CD4-positive, alpha-beta T cell (primary cell): ENCODE data around the gene MAPK8IP2. TPM values are rescaled to one million over a fixed set of nuclear protein-coding genes. Genes with fewer than 3 reads are reported as not detected.
A peak's percentile ranks its signal among the peaks of the same experiment; 100 is the strongest.

Experiments
- ATAC-seq: fragments of 200-7000 bp; cut with Tn5 transposase; one replicate; pipeline ENCODE4 v1.10.0; 2022; ENCODE audit warnings: mild to moderate bottlenecking; ENCODE audit not compliant: poor library complexity
- CTCF ChIA-PET: fragments of 350-600 bp; sonication (Branson Sonifier 250); formaldehyde crosslinking; loops from one replicate; lab custom pipeline; 2021; ENCODE audit warnings: antibody characterized with exemption, inconsistent platforms; lab: Charles Lee
- POLR2A ChIA-PET: fragments of 350-600 bp; sonication (Branson Sonifier 250); formaldehyde crosslinking; loops from one replicate; lab custom pipeline; 2021; ENCODE audit warnings: antibody characterized with exemption, inconsistent platforms; lab: Charles Lee
- DNase-seq, 14 experiments: peaks; one replicate each; pipeline ENCODE4 v3.0.0-alpha.2; 2013 to 2020; ENCODE audit warnings: mixed read lengths in 2 of 14
- H3K27ac ChIP-seq, 2 donors: one replicate each; pipeline versions ENCODE4 v1.5.1 to v1.7.0; 2013; ENCODE audit warnings: low read length in 2 of 2, low read depth in 1 of 2, mild to moderate bottlenecking in 1 of 2
- H3K27me3 ChIP-seq, 2 experiments: 1 replicate in 1 of 2; 2 replicates in 1 of 2; pipeline versions ENCODE4 v1.6.1 to v1.7.0; 2013; ENCODE audit warnings: low read length in 2 of 2, control low read depth in 1 of 2, mild to moderate bottlenecking in 1 of 2, moderate library complexity in 1 of 2; ENCODE audit not compliant: insufficient read depth in 2 of 2, control insufficient read depth in 1 of 2
- H3K36me3 ChIP-seq: one replicate; pipeline ENCODE4 v1.6.1; 2013; ENCODE audit warnings: low read length, control low read depth; ENCODE audit not compliant: insufficient read depth
- H3K4me1 ChIP-seq: one replicate; pipeline ENCODE4 v1.6.1; 2013; ENCODE audit warnings: low read length, control low read depth; ENCODE audit not compliant: insufficient read depth
- H3K4me3 ChIP-seq: one replicate; pipeline ENCODE4 v1.5.1; 2013; ENCODE audit warnings: mild to moderate bottlenecking, low read length, moderate library complexity
- H3K9me3 ChIP-seq, 2 experiments: 1 replicate in 1 of 2; 2 replicates in 1 of 2; pipeline versions ENCODE4 v1.6.1 to v1.7.0; 2013; ENCODE audit warnings: low read length in 2 of 2, mild to moderate bottlenecking in 2 of 2, control low read depth in 1 of 2, moderate library complexity in 1 of 2; ENCODE audit not compliant: control insufficient read depth in 1 of 2, insufficient read depth in 1 of 2
- H3K27ac Mint-ChIP-seq: one replicate; pipeline ENCODE4 v1.8.0; 2020; ENCODE audit warnings: mixed read lengths
- H3K27me3 Mint-ChIP-seq: one replicate; pipeline ENCODE4 v1.8.0; 2021; ENCODE audit warnings: mixed read lengths
- H3K36me3 Mint-ChIP-seq: one replicate; pipeline ENCODE4 v1.8.0; 2021; ENCODE audit warnings: low read depth, mixed read lengths
- H3K4me1 Mint-ChIP-seq: one replicate; pipeline ENCODE4 v1.8.0; 2021; ENCODE audit warnings: low read depth, mixed read lengths
- H3K4me3 Mint-ChIP-seq: one replicate; pipeline ENCODE4 v1.8.0; 2020; ENCODE audit warnings: mild to moderate bottlenecking, mixed read lengths
- H3K9me3 Mint-ChIP-seq: one replicate; pipeline ENCODE4 v1.8.0; 2020; ENCODE audit warnings: mixed read lengths
- CTCF ChIP-seq: fragments of 200-600 bp; IDR thresholded peaks from one replicate; pipeline ENCODE4 v1.8.0; 2022; ENCODE audit warnings: antibody characterized with exemption, mild to moderate bottlenecking
- intact Hi-C, 2 experiments: fragments of 100-400 bp; cut with DNase I in 1 of 2; cut with micrococcal nuclease in 1 of 2; formaldehyde crosslinking; loops; one replicate each; pipeline versions ENCODE4 v1.15.1 to v1.9.0; 2023 to 2025; cut with DNase I, micrococcal nuclease
- total RNA-seq, 174 experiments: library from RNA in 2 of 174; stranded (reverse) in 2 of 174; gene quantifications; one replicate each; pipeline ENCODE4 v1.2.3 and lab custom pipeline; 2021 to 2026

Gene MAPK8IP2
- total RNA-seq, 2 experiments from 2014 or later, result 0.31 to 0.52 TPM

- ChIA-PET POLR2A (interaction anchor here (1.2 to 3.4 kb wide), 29 partner anchors 8 to 767 kb away, joined by 3 to 152 read pairs (median 9); partner anchors contain the start of genes CHKB, CPT1B, HDAC10 and KLHDC7B), CTCF (interaction anchor here (1.3 to 3.8 kb wide), 7 partner anchors 59 to 381 kb away, joined by 3 to 35 read pairs (median 8); partner anchors contain the start of genes SCO2 and SYCE3)
- Histone ChIP-seq H3K4me3 (peak overlapping the region; percentile 53), H3K36me3 (peaks cover 13% of the 10 kb centered on the region), H3K27ac (peak overlapping the region; percentile 85 to 92), H3K27me3 (no peaks in the 10 kb centered on the region), H3K4me1 (peaks cover 47% of the 10 kb centered on the region), H3K9me3 (no peaks in the 10 kb centered on the region)
- Mint-ChIP-seq H3K9me3 (no peaks in the 10 kb centered on the region), H3K4me3 (peak overlapping the region; percentile 90), H3K27ac (peak overlapping the region; percentile 98), H3K27me3 (no peaks in the 10 kb centered on the region), H3K36me3 (peaks cover 27% of the 10 kb centered on the region), H3K4me1 (peaks cover 35% of the 10 kb centered on the region)
- intact Hi-C loops, result loop anchor here (1.0 to 5.0 kb wide), 10 partner anchors 39 to 783 kb away; partner anchors contain the start of genes SCO2 (in 2 of the 2), CHKB (in 1 of the 2), KLHDC7B (in 1 of the 2) and LMF2 (in 1 of the 2)
- peak; percentile 34 for TF ChIP-seq CTCF
- ATAC-seq (no peak), DNase-seq (peak in 8 of 14 experiments; percentile 20 to 67 (median 44))
Measured at GRCh38 chr22:50621948-50622722, 21.5 kb downstream of the MAPK8IP2 start.

GRCh38 chr22:50622723-50623327, 22.2 kb downstream of the MAPK8IP2 start:
- H3K4me3 ChIP-seq, result peak overlapping the region; percentile 53
- intact Hi-C loops, result loop anchor here in 1 of 2 experiments (5.0 kb wide), 5 partner anchors 69 to 476 kb away; partner anchors contain the start of genes LMF2, NCAPH2, PPP6R2 and SCO2
- peaks cover 35% of the 10 kb centered on the region for H3K4me1 Mint-ChIP-seq

More at GRCh38 chr22:50622723-50623327, 22.2 kb downstream of the MAPK8IP2 start:
- CTCF ChIA-PET, result interaction anchor here (3.8 kb wide), 1 partner anchor 97 kb away, joined by 35 read pairs; the partner anchor contains the start of gene SCO2
- Mint-ChIP-seq H3K27ac (peak overlapping the region; percentile 98), H3K27me3 (no peaks in the 10 kb centered on the region), H3K4me3 (peak overlapping the region; percentile 90), H3K36me3 (peaks cover 27% of the 10 kb centered on the region), H3K9me3 (no peaks in the 10 kb centered on the region)
- Histone ChIP-seq H3K4me1 (peaks cover 54% of the 10 kb centered on the region), H3K9me3 (no peaks in the 10 kb centered on the region), H3K27ac (peak overlapping the region; percentile 85 to 92), H3K36me3 (peaks cover 13% of the 10 kb centered on the region), H3K27me3 (no peaks in the 10 kb centered on the region)
- ATAC-seq (no peak), DNase-seq (no peak)
- POLR2A ChIA-PET, result interaction anchor here (1.6 to 3.4 kb wide), 12 partner anchors 41 to 432 kb away, joined by 4 to 152 read pairs (median 23); partner anchors contain the start of genes CHKB, CPT1B, LMF2 and NCAPH2
- no peak for TF ChIP-seq CTCF
